ENCODE results near the gene CHST6.
A peak's percentile ranks its signal among the peaks of the same experiment; 100 is the strongest.

The CHST6 gene

DNA sequence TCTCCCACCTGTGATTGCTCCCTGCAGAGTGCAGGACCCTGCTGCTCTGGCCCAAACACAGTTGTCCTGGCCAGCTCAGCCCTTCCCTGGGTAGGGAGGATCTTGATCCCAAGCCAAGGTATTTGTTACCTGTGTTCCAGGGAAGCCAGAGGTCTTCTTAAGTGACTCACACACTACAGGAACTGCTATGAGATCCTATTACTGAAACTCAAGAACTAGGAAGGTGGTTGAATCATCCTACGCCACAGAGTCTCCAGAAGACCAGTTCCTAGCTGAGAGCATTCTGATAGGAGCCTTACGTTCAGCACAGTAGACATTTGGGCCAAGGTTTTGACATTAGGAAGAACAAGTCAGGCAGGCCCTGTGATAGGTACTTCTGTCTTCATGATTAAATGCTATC lies 12.0 kb downstream of the CHST6 start:
- ChIA-PET POLR2A (interaction anchor here (1.0 kb wide), 1 partner anchor 9 kb away, joined by 3 read pairs; no protein-coding TSS in a partner anchor), CTCF (interaction anchor here (0.6 to 2.1 kb wide), 3 partner anchors 14 to 34 kb away, joined by 4 to 5 read pairs (median 4); no protein-coding TSS in a partner anchor)
- Histone ChIP-seq H3K27ac (ENCODE audit: extremely low read depth, low read depth, low read length) (0 out of 2 replicates have a peak overlapping the region, but pooled peaks have one; percentile 11), H3K36me3 (ENCODE audit: control insufficient read depth in 2 of 2, insufficient read depth in 1 of 2, low read length in 2 of 2) (peaks cover 0 to 5% of the 10 kb centered on the region in 2 experiments; a peak in 1 of 3 replicates), H3K4me3 (ENCODE audit: low read depth, low read length) (no peak overlapping the region), H3K4me1 (ENCODE audit: control insufficient read depth, insufficient read depth, low read length) (no peaks in the 10 kb centered on the region), H3K9me3 (ENCODE audit: control insufficient read depth, insufficient read depth, low read depth, low read length) (no peaks in the 10 kb centered on the region)
- peak; percentile 30; the same call in 1 of the 2 replicates for TF ChIP-seq ZNF629 (tag by site-specific recombination; IDR thresholded peaks at IDR 0.05)
- TF ChIP-seq ZNF571 (tag by site-specific recombination; IDR thresholded peaks at IDR 0.05): no peak
- TF ChIP-seq ZNF777 (tag by site-specific recombination; IDR thresholded peaks at IDR 0.05; ENCODE audit: borderline replicate concordance): no peak
- no peak for TF ChIP-seq ZNF248 (tag by site-specific recombination; IDR thresholded peaks at IDR 0.05)
- peak; percentile 40; the same call in 1 of the 2 replicates for TF ChIP-seq KLF8 (tag by site-specific recombination; IDR thresholded peaks at IDR 0.05)
- 0 out of 2 replicates have a peak, but pooled peaks have one; percentile 13 for TF ChIP-seq ZNF366 (tag by site-specific recombination; conservative IDR thresholded peaks at IDR 0.05)

DNA sequence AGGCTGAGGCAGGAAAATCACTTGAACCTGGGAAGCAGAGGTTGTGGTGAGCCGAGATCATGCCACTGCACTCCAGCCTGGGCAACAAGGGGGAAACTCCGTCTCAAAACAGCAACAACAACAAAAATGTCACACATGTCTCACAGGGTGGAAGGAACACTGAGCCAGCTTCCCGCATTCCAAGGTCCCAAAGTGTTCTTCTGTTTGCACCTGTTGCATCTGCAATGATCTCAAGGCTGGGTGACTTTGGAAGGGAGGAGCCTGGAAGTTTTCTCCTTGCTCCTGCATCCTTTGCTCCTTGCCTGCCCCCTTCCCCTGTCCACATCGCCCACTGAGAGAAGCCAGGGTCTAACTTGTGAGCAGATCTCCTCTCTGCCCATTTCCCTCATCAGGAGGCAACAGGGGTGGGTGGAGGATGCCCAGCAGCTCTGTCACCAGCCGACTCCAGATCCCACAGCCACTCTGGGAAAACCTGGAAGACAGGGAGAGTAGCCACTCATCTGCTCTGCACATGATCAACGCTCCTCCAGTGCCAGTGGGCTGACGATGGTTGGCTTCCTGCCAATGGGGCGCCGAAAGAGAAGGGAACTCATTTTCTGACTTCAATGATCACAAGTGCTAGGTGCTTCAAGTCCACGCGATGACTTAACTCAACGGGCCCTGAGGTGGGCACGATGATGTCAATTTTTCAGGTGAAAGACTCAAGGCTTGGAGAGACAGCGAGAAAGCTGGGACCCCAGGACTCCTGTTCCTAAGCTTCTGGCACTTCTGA lies 12.6 kb downstream of the CHST6 start:
- POLR2A ChIA-PET: interaction anchor here (1.0 kb wide), 1 partner anchor 9 kb away, joined by 3 read pairs; no protein-coding TSS in a partner anchor
- CTCF ChIA-PET: interaction anchor here (0.9 to 1.6 kb wide), 2 partner anchors 10 to 15 kb away, joined by 4 read pairs; no protein-coding TSS in a partner anchor
- Histone ChIP-seq H3K9me3 (ENCODE audit: control insufficient read depth, insufficient read depth, low read depth, low read length) (no peaks in the 10 kb centered on the region), H3K27ac (ENCODE audit: extremely low read depth, low read depth, low read length) (no peak overlapping the region), H3K4me3 (ENCODE audit: low read depth, low read length) (no peak overlapping the region), H3K4me1 (ENCODE audit: control insufficient read depth, insufficient read depth, low read length) (no peaks in the 10 kb centered on the region), H3K36me3 (ENCODE audit: control insufficient read depth in 2 of 2, insufficient read depth in 1 of 2, low read length in 2 of 2) (peaks cover 0 to 5% of the 10 kb centered on the region in 2 experiments; a peak in 1 of 3 replicates)
- TF ChIP-seq ZNF394 (tag by site-specific recombination; IDR thresholded peaks at IDR 0.05; ENCODE audit: borderline replicate concordance) (no peak), SCRT1 (tag by site-specific recombination; IDR thresholded peaks at IDR 0.05; ENCODE audit: borderline replicate concordance) (peak; percentile 75), SCRT2 (tag by site-specific recombination; IDR thresholded peaks at IDR 0.05) (peak; percentile 94)

DNA sequence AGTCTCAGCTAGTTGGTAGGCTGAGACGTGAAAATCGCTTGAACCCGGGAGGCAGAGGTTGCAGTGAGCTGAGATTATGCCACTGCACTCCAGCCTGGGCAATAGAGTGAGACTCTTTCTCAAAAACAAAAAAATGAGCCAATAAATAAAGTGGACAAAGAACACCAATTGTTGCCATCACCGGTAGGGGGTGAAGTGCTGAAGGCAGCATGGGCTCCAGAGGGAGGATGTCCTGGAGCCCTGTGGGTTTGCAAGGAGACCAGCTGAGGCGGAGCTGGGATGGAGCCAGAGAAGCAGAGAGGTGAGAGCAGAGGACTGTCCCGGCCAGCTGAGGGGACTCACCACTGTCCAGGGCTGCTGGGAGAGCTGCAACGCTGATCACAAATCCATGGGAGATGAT lies 13.8 kb downstream of the CHST6 start:
- peaks cover 0 to 5% of the 10 kb centered on the region in 2 experiments; a peak in 1 of 3 replicates for H3K36me3 ChIP-seq (ENCODE audit: control insufficient read depth in 2 of 2, insufficient read depth in 1 of 2, low read length in 2 of 2)
- H3K27ac ChIP-seq (ENCODE audit: extremely low read depth, low read depth, low read length): no peak overlapping the region
- CTCF ChIA-PET: interaction anchor here (0.6 to 1.6 kb wide), 5 partner anchors 9 to 248 kb away, joined by 3 to 4 read pairs (median 4); no protein-coding TSS in a partner anchor
- TF ChIP-seq ZNF544 (tag by site-specific recombination; IDR thresholded peaks at IDR 0.05) (no peak), ZNF664 (tag by site-specific recombination; IDR thresholded peaks at IDR 0.05) (peak; percentile 66; the same call in 1 of the 2 replicates), ZIC2 (tag by site-specific recombination; IDR thresholded peaks at IDR 0.05) (peak; percentile 30; the same call in 1 of the 2 replicates), ZNF776 (tag by site-specific recombination; IDR thresholded peaks at IDR 0.05; ENCODE audit: borderline replicate concordance) (no peak), ZNF426 (tag by site-specific recombination; IDR thresholded peaks at IDR 0.05) (no peak), ZFP37 (tag by site-specific recombination; IDR thresholded peaks at IDR 0.05) (no peak), ZSCAN23 (tag by site-specific recombination; IDR thresholded peaks at IDR 0.05) (no peak), ZNF777 (tag by site-specific recombination; IDR thresholded peaks at IDR 0.05; ENCODE audit: borderline replicate concordance) (no peak), ZNF600 (tag by site-specific recombination; IDR thresholded peaks at IDR 0.05) (0 out of 2 replicates have a peak, but pooled peaks have one; percentile 16), ZNF121 (tag by site-specific recombination; IDR thresholded peaks at IDR 0.05) (peak; percentile 90), MYNN (tag by site-specific recombination; IDR thresholded peaks at IDR 0.05; ENCODE audit: borderline replicate concordance) (no peak), ZBTB48 (tag by site-specific recombination; IDR thresholded peaks at IDR 0.05) (no peak)
- TF ChIP-seq, protein P1, sequence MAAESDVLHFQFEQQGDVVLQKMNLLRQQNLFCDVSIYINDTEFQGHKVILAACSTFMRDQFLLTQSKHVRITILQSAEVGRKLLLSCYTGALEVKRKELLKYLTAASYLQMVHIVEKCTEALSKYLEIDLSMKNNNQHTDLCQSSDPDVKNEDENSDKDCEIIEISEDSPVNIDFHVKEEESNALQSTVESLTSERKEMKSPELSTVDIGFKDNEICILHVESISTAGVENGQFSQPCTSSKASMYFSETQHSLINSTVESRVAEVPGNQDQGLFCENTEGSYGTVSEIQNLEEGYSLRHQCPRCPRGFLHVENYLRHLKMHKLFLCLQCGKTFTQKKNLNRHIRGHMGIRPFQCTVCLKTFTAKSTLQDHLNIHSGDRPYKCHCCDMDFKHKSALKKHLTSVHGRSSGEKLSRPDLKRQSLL (tag by site-specific recombination; IDR thresholded peaks at IDR 0.05): peak; percentile 67; the same call in 1 of the 2 replicates
- TF ChIP-seq, protein P2, sequence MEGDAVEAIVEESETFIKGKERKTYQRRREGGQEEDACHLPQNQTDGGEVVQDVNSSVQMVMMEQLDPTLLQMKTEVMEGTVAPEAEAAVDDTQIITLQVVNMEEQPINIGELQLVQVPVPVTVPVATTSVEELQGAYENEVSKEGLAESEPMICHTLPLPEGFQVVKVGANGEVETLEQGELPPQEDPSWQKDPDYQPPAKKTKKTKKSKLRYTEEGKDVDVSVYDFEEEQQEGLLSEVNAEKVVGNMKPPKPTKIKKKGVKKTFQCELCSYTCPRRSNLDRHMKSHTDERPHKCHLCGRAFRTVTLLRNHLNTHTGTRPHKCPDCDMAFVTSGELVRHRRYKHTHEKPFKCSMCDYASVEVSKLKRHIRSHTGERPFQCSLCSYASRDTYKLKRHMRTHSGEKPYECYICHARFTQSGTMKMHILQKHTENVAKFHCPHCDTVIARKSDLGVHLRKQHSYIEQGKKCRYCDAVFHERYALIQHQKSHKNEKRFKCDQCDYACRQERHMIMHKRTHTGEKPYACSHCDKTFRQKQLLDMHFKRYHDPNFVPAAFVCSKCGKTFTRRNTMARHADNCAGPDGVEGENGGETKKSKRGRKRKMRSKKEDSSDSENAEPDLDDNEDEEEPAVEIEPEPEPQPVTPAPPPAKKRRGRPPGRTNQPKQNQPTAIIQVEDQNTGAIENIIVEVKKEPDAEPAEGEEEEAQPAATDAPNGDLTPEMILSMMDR (tag by site-specific recombination; IDR thresholded peaks at IDR 0.05): 0 out of 2 replicates have a peak, but pooled peaks have one; percentile 39
- TF ChIP-seq, protein P3, sequence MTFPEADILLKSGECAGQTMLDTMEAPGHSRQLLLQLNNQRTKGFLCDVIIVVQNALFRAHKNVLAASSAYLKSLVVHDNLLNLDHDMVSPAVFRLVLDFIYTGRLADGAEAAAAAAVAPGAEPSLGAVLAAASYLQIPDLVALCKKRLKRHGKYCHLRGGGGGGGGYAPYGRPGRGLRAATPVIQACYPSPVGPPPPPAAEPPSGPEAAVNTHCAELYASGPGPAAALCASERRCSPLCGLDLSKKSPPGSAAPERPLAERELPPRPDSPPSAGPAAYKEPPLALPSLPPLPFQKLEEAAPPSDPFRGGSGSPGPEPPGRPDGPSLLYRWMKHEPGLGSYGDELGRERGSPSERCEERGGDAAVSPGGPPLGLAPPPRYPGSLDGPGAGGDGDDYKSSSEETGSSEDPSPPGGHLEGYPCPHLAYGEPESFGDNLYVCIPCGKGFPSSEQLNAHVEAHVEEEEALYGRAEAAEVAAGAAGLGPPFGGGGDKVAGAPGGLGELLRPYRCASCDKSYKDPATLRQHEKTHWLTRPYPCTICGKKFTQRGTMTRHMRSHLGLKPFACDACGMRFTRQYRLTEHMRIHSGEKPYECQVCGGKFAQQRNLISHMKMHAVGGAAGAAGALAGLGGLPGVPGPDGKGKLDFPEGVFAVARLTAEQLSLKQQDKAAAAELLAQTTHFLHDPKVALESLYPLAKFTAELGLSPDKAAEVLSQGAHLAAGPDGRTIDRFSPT (tag by site-specific recombination; IDR thresholded peaks at IDR 0.05): no peak
- POLR2A ChIA-PET: no interaction called here
- no peaks in the 10 kb centered on the region for H3K9me3 ChIP-seq (ENCODE audit: control insufficient read depth, insufficient read depth, low read depth, low read length)
- no peaks in the 10 kb centered on the region for H3K4me1 ChIP-seq (ENCODE audit: control insufficient read depth, insufficient read depth, low read length)
- no peak overlapping the region for H3K4me3 ChIP-seq (ENCODE audit: low read depth, low read length)
